ENCODE results near the gene TSN. TPM values are rescaled to one million over a fixed set of nuclear protein-coding genes. Genes with fewer than 3 reads are reported as not detected.

The TSN gene
- total and polyA plus RNA-seq, 9 of the 15 experiments (the other 6 are each of a cell fraction or from before 2014, with no cell fraction given) = 63.2 to 152 (median 95.2) TPM

- TF ChIP-seq, protein P1, sequence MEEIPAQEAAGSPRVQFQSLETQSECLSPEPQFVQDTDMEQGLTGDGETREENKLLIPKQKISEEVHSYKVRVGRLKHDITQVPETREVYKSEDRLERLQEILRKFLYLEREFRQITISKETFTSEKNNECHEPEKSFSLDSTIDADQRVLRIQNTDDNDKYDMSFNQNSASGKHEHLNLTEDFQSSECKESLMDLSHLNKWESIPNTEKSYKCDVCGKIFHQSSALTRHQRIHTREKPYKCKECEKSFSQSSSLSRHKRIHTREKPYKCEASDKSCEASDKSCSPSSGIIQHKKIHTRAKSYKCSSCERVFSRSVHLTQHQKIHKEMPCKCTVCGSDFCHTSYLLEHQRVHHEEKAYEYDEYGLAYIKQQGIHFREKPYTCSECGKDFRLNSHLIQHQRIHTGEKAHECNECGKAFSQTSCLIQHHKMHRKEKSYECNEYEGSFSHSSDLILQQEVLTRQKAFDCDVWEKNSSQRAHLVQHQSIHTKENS (CRISPR knock-in tag; IDR thresholded peaks at IDR 0.05) = no peak
- TF ChIP-seq BHLHE40 (IDR thresholded peaks at IDR 0.05; ENCODE audit: low read length) = peak; percentile 80
- TF ChIP-seq, protein P2, sequence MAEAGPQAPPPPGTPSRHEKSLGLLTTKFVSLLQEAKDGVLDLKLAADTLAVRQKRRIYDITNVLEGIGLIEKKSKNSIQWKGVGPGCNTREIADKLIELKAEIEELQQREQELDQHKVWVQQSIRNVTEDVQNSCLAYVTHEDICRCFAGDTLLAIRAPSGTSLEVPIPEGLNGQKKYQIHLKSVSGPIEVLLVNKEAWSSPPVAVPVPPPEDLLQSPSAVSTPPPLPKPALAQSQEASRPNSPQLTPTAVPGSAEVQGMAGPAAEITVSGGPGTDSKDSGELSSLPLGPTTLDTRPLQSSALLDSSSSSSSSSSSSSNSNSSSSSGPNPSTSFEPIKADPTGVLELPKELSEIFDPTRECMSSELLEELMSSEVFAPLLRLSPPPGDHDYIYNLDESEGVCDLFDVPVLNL (CRISPR knock-in tag; IDR thresholded peaks at IDR 0.05; ENCODE audit: low read depth) = no peak
- peak; percentile 51 for TF ChIP-seq USF1 (CRISPR knock-in tag; IDR thresholded peaks at IDR 0.05)
- no peak for TF ChIP-seq ZNF57 (CRISPR knock-in tag; IDR thresholded peaks at IDR 0.05)
- TF ChIP-seq HDAC2 (IDR thresholded peaks at IDR 0.05) = peak; percentile 85
- peak; percentile 67 for TF ChIP-seq PHF20 (IDR thresholded peaks at IDR 0.05; ENCODE audit: partially characterized antibody)
- no peak for TF ChIP-seq SMARCA5 (IDR thresholded peaks at IDR 0.05)
- no peak for TF ChIP-seq ZNF445 (CRISPR knock-in tag; IDR thresholded peaks at IDR 0.05; ENCODE audit: low read depth)
- TF ChIP-seq PHF21A (IDR thresholded peaks at IDR 0.05; ENCODE audit: borderline replicate concordance, low read depth) = no peak
- no peak for TF ChIP-seq SMARCE1 (IDR thresholded peaks at IDR 0.05)
- TF ChIP-seq NCOA2 (IDR thresholded peaks at IDR 0.05; ENCODE audit: partially characterized antibody in 2 of 2) = no peak
- TF ChIP-seq ZNF644 (tag; IDR thresholded peaks at IDR 0.05; ENCODE audit: low read depth) = no peak
- no peak for TF ChIP-seq ZNF766 (CRISPR knock-in tag; conservative IDR thresholded peaks at IDR 0.05)
- TF ChIP-seq RBM39 (optimal IDR thresholded peaks at IDR 0.05; ENCODE audit: low read depth, low read length) = no peak
- no peak for TF ChIP-seq ZNF41 (CRISPR knock-in tag; conservative IDR thresholded peaks at IDR 0.05)
- TF ChIP-seq L3MBTL2 (IDR thresholded peaks at IDR 0.05) = peak; percentile 51; the same call in 1 of the 2 replicates
- TF ChIP-seq, protein P3, sequence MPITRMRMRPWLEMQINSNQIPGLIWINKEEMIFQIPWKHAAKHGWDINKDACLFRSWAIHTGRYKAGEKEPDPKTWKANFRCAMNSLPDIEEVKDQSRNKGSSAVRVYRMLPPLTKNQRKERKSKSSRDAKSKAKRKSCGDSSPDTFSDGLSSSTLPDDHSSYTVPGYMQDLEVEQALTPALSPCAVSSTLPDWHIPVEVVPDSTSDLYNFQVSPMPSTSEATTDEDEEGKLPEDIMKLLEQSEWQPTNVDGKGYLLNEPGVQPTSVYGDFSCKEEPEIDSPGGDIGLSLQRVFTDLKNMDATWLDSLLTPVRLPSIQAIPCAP (CRISPR knock-in tag; IDR thresholded peaks at IDR 0.05; ENCODE audit: borderline replicate concordance) = no peak
- TF ChIP-seq MED1 (CRISPR knock-in tag; IDR thresholded peaks at IDR 0.05; ENCODE audit: borderline replicate concordance) = no peak
- peak; percentile 85 for TF ChIP-seq ELF2 (CRISPR knock-in tag; IDR thresholded peaks at IDR 0.05)
- TF ChIP-seq FIP1L1 (IDR thresholded peaks at IDR 0.05; ENCODE audit: low read depth, low read length, poor library complexity, severe bottlenecking) = peak; percentile 86
- no peak for TF ChIP-seq MLX (CRISPR knock-in tag; conservative IDR thresholded peaks at IDR 0.05)
- TF ChIP-seq POLR3G (IDR thresholded peaks at IDR 0.05; ENCODE audit: extremely low read depth, insufficient read length, insufficient replicate concordance) = no peak
- TF ChIP-seq SP1 (CRISPR knock-in tag; IDR thresholded peaks at IDR 0.05) = peak; percentile 86
- TF ChIP-seq BRF1 (IDR thresholded peaks at IDR 0.05; ENCODE audit: borderline replicate concordance, extremely low read depth, insufficient read length) = no peak
These were observed 18.8 kb upstream of the TSN start, which contains the start of gene NIFK (continued) for GRCh38 chr2:121736462-121737336.
